Neural progenitor cell (in vitro differentiated cells): ENCODE data around the gene PITPNC1.

ENCODE experiments used
- CTCF ChIP-seq: fragments of 200-600 bp; sonication (generic); IDR thresholded peaks from 2 replicates; pipeline ENCODE4 v1.5.1; 2017; ENCODE audit warnings: antibody characterized with exemption, mild to moderate bottlenecking
- EZH2 ChIP-seq: fragments of 200-600 bp; sonication (generic); IDR thresholded peaks from 2 replicates; pipeline ENCODE4 v1.6.1; 2017; ENCODE audit warnings: antibody characterized with exemption, mild to moderate bottlenecking, moderate library complexity
- EZH2phosphoT487 ChIP-seq: fragments of 200-600 bp; sonication (generic); IDR thresholded peaks from 2 replicates; pipeline ENCODE4 v1.6.1; 2017; ENCODE audit warnings: antibody characterized with exemption

- TF ChIP-seq CTCF (no peak), EZH2 (no peak), EZH2phosphoT487 (no peak)
Observed at GRCh38 chr17:67742025-67742424, 364.9 kb downstream of the PITPNC1 start.
